GM10248 (cell line): ENCODE measurements around the gene EFNA4.

Experiments
- CTCF ChIA-PET: fragments of 300-600 bp; sonication (Branson Sonifier 250); formaldehyde crosslinking; extraction: SDS; loops from one replicate; lab custom pipeline; 2021; ENCODE audit warnings: antibody characterized with exemption; lab: Yijun Ruan, JAX
- POLR2A ChIA-PET: fragments of 350-650 bp; sonication (Branson Sonifier 250); formaldehyde crosslinking; extraction: SDS; loops from one replicate; lab custom pipeline; 2020; ENCODE audit warnings: antibody characterized with exemption; lab: Yijun Ruan, JAX
- DNase-seq: peaks from one replicate; pipeline ENCODE4 v3.0.0; 2012; ENCODE audit errors: extremely low spot score
- TF ChIP-seq, protein P1 (sequence below): IDR thresholded peaks from 2 replicates; pipeline ENCODE4 v1.5.1; 2012; ENCODE audit warnings: mild to moderate bottlenecking, low read depth; ENCODE audit errors: extremely low read depth, missing control alignments, control extremely low read depth

EFNA4 gene

DNA sequence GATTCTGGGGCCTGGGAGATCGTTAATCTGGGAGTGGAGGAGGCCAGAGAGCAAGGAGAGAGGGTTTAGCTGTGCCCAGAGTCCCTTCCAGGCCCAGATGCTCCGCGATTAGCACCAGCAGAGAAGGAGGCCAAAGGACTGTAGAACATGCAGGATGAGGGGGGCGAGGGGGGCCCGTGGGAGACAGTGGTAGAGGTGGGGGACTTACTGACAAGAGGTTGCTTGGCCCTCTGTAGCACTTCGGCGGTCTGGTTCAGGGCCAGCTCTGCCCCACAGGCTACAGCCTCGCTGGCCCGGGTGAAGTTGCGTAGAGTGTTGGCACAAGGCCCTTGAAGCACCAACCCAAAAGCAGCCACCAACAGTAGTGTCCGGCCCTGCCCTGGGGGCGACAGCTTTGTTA, 30.7 kb upstream of the EFNA4 start:
- CTCF ChIA-PET = interaction anchor here (1.2 to 4.4 kb wide), 5 partner anchors 11 to 135 kb away, joined by 3 to 22 read pairs (median 4); partner anchors contain the start of gene ADAM15
- TF ChIP-seq, protein P1, sequence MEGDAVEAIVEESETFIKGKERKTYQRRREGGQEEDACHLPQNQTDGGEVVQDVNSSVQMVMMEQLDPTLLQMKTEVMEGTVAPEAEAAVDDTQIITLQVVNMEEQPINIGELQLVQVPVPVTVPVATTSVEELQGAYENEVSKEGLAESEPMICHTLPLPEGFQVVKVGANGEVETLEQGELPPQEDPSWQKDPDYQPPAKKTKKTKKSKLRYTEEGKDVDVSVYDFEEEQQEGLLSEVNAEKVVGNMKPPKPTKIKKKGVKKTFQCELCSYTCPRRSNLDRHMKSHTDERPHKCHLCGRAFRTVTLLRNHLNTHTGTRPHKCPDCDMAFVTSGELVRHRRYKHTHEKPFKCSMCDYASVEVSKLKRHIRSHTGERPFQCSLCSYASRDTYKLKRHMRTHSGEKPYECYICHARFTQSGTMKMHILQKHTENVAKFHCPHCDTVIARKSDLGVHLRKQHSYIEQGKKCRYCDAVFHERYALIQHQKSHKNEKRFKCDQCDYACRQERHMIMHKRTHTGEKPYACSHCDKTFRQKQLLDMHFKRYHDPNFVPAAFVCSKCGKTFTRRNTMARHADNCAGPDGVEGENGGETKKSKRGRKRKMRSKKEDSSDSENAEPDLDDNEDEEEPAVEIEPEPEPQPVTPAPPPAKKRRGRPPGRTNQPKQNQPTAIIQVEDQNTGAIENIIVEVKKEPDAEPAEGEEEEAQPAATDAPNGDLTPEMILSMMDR = no peak
- no peak for DNase-seq
- POLR2A ChIA-PET = no interaction called here

DNA sequence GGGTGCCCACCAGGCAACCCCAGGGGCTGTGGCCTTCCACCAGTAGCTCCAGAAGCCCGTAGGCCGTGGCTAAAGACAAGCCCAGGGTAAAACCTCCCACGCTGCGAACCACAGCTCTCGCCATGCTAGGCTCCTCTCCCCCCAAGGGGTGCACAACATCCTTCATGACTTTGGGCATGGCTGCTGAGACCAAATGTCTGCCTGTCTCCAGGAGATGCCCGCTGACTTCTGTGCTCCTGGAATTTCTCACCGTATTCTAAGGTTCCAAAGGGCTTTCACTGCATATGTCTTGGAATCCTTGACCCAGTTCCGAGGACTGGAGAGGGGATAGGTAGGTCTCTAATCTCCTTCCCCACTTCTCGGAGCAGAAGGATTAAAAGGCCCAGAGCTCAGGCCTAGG, 30.0 kb upstream of the EFNA4 start, which contains the start of the genes DCST1 and DCST2:
Gene DCST1 (plus strand): TSS at position 301 of the 400 bp plus-strand sequence. CDS start 213 bp downstream, outside the sequence.
Gene DCST2 (minus strand): TSS at position 258 of the 400 bp plus-strand sequence. CDS start 80 bp downstream, at position 178.
- ChIA-PET CTCF (interaction anchor here (1.2 to 4.4 kb wide), 5 partner anchors 10 to 134 kb away, joined by 3 to 22 read pairs (median 4); partner anchors contain the start of gene ADAM15), POLR2A (no interaction called here)
- DNase-seq = no peak
- TF ChIP-seq, protein P1 = no peak

DNA sequence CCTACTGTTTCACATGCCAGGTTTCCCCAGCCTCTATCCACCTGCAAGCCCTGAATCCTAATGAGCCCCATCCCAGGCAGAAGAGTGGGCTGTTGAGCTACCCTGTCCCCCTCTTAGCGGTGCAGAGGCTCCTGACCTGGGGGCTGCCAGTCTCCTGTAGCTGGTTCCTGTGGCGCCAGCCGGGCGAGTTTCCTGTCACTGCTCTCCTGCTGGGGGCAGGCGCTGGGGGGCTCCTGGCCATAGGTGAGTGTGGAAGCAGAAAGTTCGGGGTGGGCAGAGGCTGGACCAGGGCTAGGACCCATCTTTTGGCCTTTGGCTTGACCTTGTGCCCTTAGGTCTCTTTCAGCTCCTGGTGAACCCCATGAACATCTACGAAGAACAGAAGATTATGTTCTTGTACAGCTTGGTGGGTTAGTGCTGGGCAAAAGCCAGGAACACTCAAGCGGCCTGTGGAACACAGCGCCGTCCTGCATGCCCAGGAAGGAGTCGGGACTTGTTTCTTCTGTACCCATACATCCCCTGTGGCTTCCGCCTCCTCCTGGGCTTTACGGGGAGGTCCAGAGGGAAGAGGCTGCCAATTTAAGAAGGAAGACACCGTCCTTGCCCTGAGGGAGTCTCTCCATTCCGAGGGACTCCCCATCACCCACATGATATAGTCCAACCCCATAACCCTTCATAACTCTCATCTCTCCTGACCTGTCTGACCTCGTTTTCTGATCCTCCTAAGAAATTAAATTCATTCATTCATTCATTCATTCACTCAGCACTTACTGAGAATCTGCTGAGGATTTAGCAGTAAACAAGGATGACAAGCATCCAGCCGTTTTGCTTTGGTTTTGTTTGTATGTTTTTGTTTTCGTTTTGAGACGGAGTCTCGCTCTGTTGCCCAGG, 29.0 kb upstream of the EFNA4 start:
- TF ChIP-seq, protein P1 = no peak
- ChIA-PET CTCF (interaction anchor here (1.0 to 4.4 kb wide), 7 partner anchors 9 to 57 kb away, joined by 3 to 22 read pairs (median 6); partner anchors contain the start of gene ADAM15), POLR2A (no interaction called here)
- no peak for DNase-seq

DNA sequence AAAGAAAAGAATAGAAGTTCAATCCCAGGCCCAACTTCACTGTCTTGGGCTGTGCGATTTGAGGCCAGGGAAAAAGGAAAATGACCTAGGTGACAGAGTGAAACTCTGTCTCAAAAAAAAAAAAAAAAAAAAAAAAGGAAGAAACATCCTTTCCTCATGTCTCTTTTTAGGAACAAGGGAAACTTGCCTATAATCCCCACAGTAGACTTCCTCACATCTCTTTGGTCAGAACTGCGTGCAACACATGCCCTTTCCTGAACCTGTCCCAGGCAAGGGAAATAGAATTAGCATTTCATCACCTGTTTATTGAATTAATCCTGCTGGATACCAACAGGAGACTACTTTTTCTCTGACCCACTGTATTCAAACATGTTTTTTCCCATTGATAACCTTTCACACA, 27.6 kb upstream of the EFNA4 start:
- no peak for DNase-seq
- POLR2A ChIA-PET = no interaction called here
- CTCF ChIA-PET = interaction anchor here (1.0 to 4.4 kb wide), 4 partner anchors 8 to 49 kb away, joined by 3 to 22 read pairs (median 4); no protein-coding TSS in a partner anchor
- TF ChIP-seq, protein P1 = no peak

DNA sequence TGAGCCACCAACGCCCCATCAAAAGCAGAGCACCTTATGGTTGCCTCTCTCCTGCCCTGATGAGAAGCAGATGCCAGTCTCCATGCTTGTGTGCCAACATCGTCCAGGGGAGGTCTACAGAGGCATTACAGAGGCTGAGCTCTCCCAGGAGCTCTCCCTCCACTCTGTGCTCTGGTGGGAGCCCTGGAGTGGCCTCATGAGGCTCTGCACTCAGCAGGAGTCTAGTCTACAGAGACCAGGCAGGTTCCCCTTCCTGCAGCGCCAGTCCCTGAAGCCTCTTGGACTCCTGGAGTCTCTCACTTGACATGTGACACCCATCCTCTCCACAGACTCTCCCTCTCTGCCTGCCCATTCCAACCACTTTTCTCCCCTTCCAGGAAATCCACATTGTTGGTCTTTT, 26.5 kb upstream of the EFNA4 start:
- DNase-seq = no peak
- ChIA-PET CTCF (interaction anchor here (2.0 to 20.4 kb wide), 3 partner anchors 14 to 25 kb away, joined by 10 to 285 read pairs (median 13); partner anchors contain the start of genes ADAM15 and EFNA4), POLR2A (interaction anchor here (0.7 kb wide), 1 partner anchor 16 kb away, joined by 7 read pairs; no protein-coding TSS in a partner anchor)

More for the DNA sequence above, 26.5 kb upstream of the EFNA4 start:
- TF ChIP-seq, protein P1 = no peak
